ENCODE measurements around the gene QRFP. TPM values are rescaled to one million over a fixed set of nuclear protein-coding genes. Genes with fewer than 3 reads are reported as not detected.

Gene QRFP
- total RNA-seq, 1 experiment from 2014 or later, result not detected

- Mint-ChIP-seq H3K9me3 (ENCODE audit: unreplicated experiment) (no peaks in the 10 kb centered on the region), H3K4me1 (ENCODE audit: insufficient read depth, unreplicated experiment) (no peaks in the 10 kb centered on the region), H3K4me3 (ENCODE audit: unreplicated experiment) (no peak overlapping the region), H3K27me3 (ENCODE audit: insufficient read depth, unreplicated experiment) (no peaks in the 10 kb centered on the region), H3K36me3 (ENCODE audit: insufficient read depth, unreplicated experiment) (peaks cover 81% of the 10 kb centered on the region), H3K27ac (ENCODE audit: low read depth, unreplicated experiment) (no peak overlapping the region)
- no peak for DNase-seq (ENCODE audit: unreplicated experiment)
- POLR2A ChIA-PET, result no interaction called here
- intact Hi-C loops (cut with micrococcal nuclease), result no loop called here
- TF ChIP-seq, protein P1, sequence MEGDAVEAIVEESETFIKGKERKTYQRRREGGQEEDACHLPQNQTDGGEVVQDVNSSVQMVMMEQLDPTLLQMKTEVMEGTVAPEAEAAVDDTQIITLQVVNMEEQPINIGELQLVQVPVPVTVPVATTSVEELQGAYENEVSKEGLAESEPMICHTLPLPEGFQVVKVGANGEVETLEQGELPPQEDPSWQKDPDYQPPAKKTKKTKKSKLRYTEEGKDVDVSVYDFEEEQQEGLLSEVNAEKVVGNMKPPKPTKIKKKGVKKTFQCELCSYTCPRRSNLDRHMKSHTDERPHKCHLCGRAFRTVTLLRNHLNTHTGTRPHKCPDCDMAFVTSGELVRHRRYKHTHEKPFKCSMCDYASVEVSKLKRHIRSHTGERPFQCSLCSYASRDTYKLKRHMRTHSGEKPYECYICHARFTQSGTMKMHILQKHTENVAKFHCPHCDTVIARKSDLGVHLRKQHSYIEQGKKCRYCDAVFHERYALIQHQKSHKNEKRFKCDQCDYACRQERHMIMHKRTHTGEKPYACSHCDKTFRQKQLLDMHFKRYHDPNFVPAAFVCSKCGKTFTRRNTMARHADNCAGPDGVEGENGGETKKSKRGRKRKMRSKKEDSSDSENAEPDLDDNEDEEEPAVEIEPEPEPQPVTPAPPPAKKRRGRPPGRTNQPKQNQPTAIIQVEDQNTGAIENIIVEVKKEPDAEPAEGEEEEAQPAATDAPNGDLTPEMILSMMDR (IDR thresholded peaks at IDR 0.05; ENCODE audit: unreplicated experiment), result no peak
- CTCF ChIA-PET, result interaction anchor here (0.5 to 1.1 kb wide), 4 partner anchors 104 to 175 kb away, joined by 3 to 4 read pairs (median 4); no protein-coding TSS in a partner anchor
- no TSS peak for BruUV-seq (replicated peaks)
These were observed 24.5 kb downstream of the QRFP start for GRCh38 chr9:130872093-130872492.

DNA sequence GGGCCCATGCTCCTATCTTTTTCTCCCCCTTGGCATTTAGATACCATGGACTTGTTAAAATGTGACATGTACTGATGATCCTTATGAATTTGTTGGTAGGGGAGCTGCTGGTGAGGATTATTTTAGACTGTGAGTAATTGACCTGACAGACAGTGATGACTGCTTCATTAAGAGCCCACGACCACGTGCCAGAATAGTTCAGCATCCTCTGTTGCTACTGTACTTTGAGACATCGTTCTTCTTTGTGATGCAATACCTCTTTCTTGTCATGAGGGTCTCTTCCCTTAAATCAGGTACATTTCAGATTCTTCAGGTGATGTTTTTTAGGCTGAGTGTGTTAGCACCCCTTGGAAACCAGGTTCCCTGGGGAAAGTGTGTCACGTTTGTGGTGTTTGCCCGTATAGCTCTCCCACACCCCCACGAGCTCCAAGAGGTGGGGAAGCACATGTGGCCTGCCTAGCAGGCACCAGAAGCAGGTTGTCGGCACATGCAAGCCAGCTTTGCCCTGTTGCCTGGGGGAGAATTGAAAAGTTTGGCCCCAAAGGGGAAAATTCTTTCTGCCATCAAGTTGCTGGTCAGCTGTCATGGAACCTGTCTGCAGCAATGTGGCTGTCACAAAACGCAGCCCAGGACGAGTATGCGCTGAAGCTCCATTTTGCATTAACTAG is 25.1 kb downstream of the QRFP start:
- Mint-ChIP-seq H3K27ac (ENCODE audit: low read depth, unreplicated experiment) (no peak overlapping the region), H3K4me3 (ENCODE audit: unreplicated experiment) (no peak overlapping the region), H3K9me3 (ENCODE audit: unreplicated experiment) (no peaks in the 10 kb centered on the region), H3K4me1 (ENCODE audit: insufficient read depth, unreplicated experiment) (peaks cover under 1% of the 10 kb centered on the region), H3K27me3 (ENCODE audit: insufficient read depth, unreplicated experiment) (no peaks in the 10 kb centered on the region), H3K36me3 (ENCODE audit: insufficient read depth, unreplicated experiment) (peaks cover 81% of the 10 kb centered on the region)
- TF ChIP-seq, protein P1 (IDR thresholded peaks at IDR 0.05; ENCODE audit: unreplicated experiment), result no peak
- intact Hi-C loops (cut with micrococcal nuclease), result no loop called here
- ChIA-PET POLR2A (no interaction called here), CTCF (interaction anchor here (0.5 to 1.1 kb wide), 3 partner anchors 104 to 175 kb away, joined by 3 to 4 read pairs (median 4); no protein-coding TSS in a partner anchor)
- no peak for DNase-seq (ENCODE audit: unreplicated experiment)
- BruUV-seq (replicated peaks), result no TSS peak

DNA sequence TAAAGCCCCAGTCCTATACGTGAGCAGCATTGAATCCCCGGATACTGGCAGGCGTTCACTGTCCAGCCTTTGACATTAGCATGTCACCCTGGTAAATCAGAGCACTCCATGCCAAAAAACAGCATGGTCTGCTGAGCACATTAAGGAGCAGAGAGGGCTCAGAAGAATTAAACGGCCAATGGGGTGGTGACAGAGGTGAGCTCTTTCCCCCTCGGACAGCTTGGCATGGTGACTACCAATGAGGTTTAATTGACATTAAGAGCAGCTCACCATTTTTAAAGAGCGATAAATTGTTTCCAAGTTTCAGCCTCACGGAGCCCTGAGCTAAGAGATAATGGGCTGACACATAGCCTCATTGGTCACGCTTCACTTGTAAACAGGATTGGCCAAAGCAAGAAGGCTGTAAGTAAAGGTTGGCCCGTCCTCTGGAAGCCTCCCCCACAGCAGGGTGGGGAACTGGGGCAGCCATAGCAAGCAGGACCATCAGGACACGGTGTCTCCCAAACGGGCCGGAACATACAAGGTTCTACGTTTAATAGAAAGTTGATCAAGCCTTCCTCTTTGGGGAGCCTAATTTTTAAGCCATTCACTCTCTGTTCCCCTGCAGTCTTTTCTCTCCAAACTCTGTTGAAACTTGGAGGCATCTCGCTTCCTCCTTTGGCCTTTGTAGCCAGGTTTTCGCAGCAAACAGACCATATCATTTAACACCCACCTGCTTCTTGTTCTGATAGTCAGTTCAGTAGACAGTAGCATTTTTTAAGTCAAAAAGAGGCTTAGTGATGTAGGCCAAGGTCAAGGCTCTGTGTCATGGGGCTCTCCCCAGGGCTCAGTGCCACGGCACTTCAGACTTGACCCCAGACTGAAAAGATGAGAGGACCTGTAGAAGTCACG is 25.9 kb downstream of the QRFP start:
- no peak for DNase-seq (ENCODE audit: unreplicated experiment)
- ChIA-PET CTCF (interaction anchor here (0.5 to 10.8 kb wide), 25 partner anchors 9 to 1906 kb away, joined by 3 to 235 read pairs (median 4); no protein-coding TSS in a partner anchor), POLR2A (interaction anchor here (0.8 to 1.1 kb wide), 2 partner anchors 25 to 163 kb away, joined by 3 to 4 read pairs; no protein-coding TSS in a partner anchor)
- peaks cover 6% of the 10 kb centered on the region for H3K4me1 Mint-ChIP-seq (ENCODE audit: insufficient read depth, unreplicated experiment)
- H3K27me3 Mint-ChIP-seq (ENCODE audit: insufficient read depth, unreplicated experiment), result no peaks in the 10 kb centered on the region
- no peaks in the 10 kb centered on the region for H3K9me3 Mint-ChIP-seq (ENCODE audit: unreplicated experiment)
- H3K36me3 Mint-ChIP-seq (ENCODE audit: insufficient read depth, unreplicated experiment), result peaks cover 81% of the 10 kb centered on the region
- BruUV-seq (replicated peaks), result no TSS peak
- no peak overlapping the region for H3K4me3 Mint-ChIP-seq (ENCODE audit: unreplicated experiment)
- intact Hi-C loops (cut with micrococcal nuclease), result loop anchor here (1.0 kb wide), 2 partner anchors 71 to 128 kb away; no protein-coding TSS in a partner anchor
- TF ChIP-seq, protein P1 (IDR thresholded peaks at IDR 0.05; ENCODE audit: unreplicated experiment), result no peak
- H3K27ac Mint-ChIP-seq (ENCODE audit: low read depth, unreplicated experiment), result no peak overlapping the region

GRCh38 chr9:130869250-130869649 is 27.4 kb downstream of the QRFP start:
- BruUV-seq (replicated peaks), result no TSS peak
- DNase-seq (ENCODE audit: unreplicated experiment), result peak; percentile 18
- Mint-ChIP-seq H3K9me3 (ENCODE audit: unreplicated experiment) (no peaks in the 10 kb centered on the region), H3K36me3 (ENCODE audit: insufficient read depth, unreplicated experiment) (peaks cover 77% of the 10 kb centered on the region), H3K27me3 (ENCODE audit: insufficient read depth, unreplicated experiment) (no peaks in the 10 kb centered on the region), H3K4me3 (ENCODE audit: unreplicated experiment) (no peak overlapping the region), H3K4me1 (ENCODE audit: insufficient read depth, unreplicated experiment) (peaks cover 6% of the 10 kb centered on the region), H3K27ac (ENCODE audit: low read depth, unreplicated experiment) (no peak overlapping the region)
- TF ChIP-seq, protein P1 (IDR thresholded peaks at IDR 0.05; ENCODE audit: unreplicated experiment), result no peak
- POLR2A ChIA-PET, result interaction anchor here (1.2 kb wide), 1 partner anchor 74 kb away, joined by 3 read pairs; no protein-coding TSS in a partner anchor
- CTCF ChIA-PET, result interaction anchor here (0.5 to 10.8 kb wide), 23 partner anchors 10 to 188 kb away, joined by 3 to 235 read pairs (median 4); no protein-coding TSS in a partner anchor
- intact Hi-C loops (cut with micrococcal nuclease), result no loop called here

All from MCF 10A (cell line).